Peyer's patch (tissue), 4 donors: ENCODE measurements around the gene GAA.
"Not testable (repeated sequence)": the region's sequence is repeated elsewhere in the genome, so short reads cannot be mapped to it uniquely, and the experiment has no call there.

Experiments used
- POLR2A ChIP-seq, 2 donors: fragments of 450-650 bp; IDR thresholded peaks; one replicate each; pipeline ENCODE4 v1.5.1; 2017; ENCODE audit warnings: antibody characterized with exemption in 2 of 2, mild to moderate bottlenecking in 2 of 2, moderate library complexity in 2 of 2
- TF ChIP-seq, protein P1 (sequence below), 6 experiments: fragments of 450-650 bp in 4 of 6; fragments of 200-600 bp in 2 of 6; sonication (generic) in 1 of 6; IDR thresholded peaks; one replicate each; pipeline ENCODE4 v1.5.1; 2017 to 2019; ENCODE audit warnings: antibody characterized with exemption in 6 of 6, mild to moderate bottlenecking in 3 of 6, moderate library complexity in 1 of 6

DNA sequence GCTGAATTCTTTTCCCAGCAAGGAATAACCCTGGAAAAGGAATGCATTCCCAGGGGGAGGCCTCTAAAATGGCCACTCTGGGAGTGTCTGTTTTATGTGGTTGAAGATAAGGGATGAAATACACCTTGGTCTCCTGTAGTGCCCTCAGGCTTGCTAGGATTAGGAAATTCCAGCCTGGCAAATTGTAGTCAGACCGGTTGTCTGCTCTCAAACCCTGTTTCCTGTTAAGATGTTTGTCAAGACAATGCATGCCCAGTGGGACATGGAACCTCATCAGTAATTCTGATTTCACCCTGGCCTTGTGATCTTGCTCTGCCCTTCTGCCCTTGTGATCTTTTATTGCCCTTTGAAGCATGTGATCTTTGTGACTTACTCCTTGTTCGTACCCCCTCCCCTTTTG is 54.2 kb downstream of the GAA start:
- TF ChIP-seq, protein P1, sequence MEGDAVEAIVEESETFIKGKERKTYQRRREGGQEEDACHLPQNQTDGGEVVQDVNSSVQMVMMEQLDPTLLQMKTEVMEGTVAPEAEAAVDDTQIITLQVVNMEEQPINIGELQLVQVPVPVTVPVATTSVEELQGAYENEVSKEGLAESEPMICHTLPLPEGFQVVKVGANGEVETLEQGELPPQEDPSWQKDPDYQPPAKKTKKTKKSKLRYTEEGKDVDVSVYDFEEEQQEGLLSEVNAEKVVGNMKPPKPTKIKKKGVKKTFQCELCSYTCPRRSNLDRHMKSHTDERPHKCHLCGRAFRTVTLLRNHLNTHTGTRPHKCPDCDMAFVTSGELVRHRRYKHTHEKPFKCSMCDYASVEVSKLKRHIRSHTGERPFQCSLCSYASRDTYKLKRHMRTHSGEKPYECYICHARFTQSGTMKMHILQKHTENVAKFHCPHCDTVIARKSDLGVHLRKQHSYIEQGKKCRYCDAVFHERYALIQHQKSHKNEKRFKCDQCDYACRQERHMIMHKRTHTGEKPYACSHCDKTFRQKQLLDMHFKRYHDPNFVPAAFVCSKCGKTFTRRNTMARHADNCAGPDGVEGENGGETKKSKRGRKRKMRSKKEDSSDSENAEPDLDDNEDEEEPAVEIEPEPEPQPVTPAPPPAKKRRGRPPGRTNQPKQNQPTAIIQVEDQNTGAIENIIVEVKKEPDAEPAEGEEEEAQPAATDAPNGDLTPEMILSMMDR (IDR thresholded peaks at IDR 0.05), result not testable (repeated sequence)
- not testable (repeated sequence) for TF ChIP-seq POLR2A (IDR thresholded peaks at IDR 0.05)
